Karpas-422 (cell line): ENCODE results near the gene AANAT. TPM values are rescaled to one million over a fixed set of nuclear protein-coding genes. Genes with fewer than 3 reads are reported as not detected.

Experiments
- DNase-seq: peaks from one replicate; pipeline ENCODE4 v3.0.0-alpha.2; 2015
- H2AFZ ChIP-seq: fragments of 200-600 bp; sonication (generic); 2 replicates; pipeline ENCODE4 v1.6.1; 2014; ENCODE audit warnings: antibody characterized with exemption, low read length, mixed read lengths
- H3K27ac ChIP-seq: fragments of 200-600 bp; sonication (generic); 2 replicates; pipeline ENCODE4 v1.5.1; 2014; ENCODE audit warnings: mild to moderate bottlenecking, low read length, moderate library complexity
- H3K27me3 ChIP-seq: fragments of 200-600 bp; sonication (generic); 2 replicates; pipeline ENCODE4 v1.6.1; 2014; ENCODE audit warnings: low read length, mixed read lengths
- H3K36me3 ChIP-seq: fragments of 200-600 bp; sonication (generic); 2 replicates; pipeline ENCODE4 v1.6.1; 2014; ENCODE audit warnings: low read length, mixed read lengths; ENCODE audit not compliant: insufficient read depth
- H3K4me1 ChIP-seq: fragments of 200-600 bp; sonication (generic); 2 replicates; pipeline ENCODE4 v1.6.1; 2014; ENCODE audit warnings: mild to moderate bottlenecking, low read length, mixed read lengths
- H3K4me2 ChIP-seq: fragments of 200-600 bp; sonication (generic); 2 replicates; pipeline ENCODE4 v1.6.1; 2014; ENCODE audit warnings: low read length, low read depth, mild to moderate bottlenecking; ENCODE audit not compliant: poor library complexity, severe bottlenecking
- H3K4me3 ChIP-seq: fragments of 200-600 bp; sonication (generic); 2 replicates; pipeline ENCODE4 v1.5.1; 2014; ENCODE audit warnings: mild to moderate bottlenecking, antibody characterized with exemption, low read length, mixed read lengths
- H3K79me2 ChIP-seq: fragments of 200-600 bp; sonication (generic); 2 replicates; pipeline ENCODE4 v1.6.1; 2014; ENCODE audit warnings: mild to moderate bottlenecking, low read length, mixed read lengths
- H3K9ac ChIP-seq: fragments of 200-600 bp; sonication (generic); 2 replicates; pipeline ENCODE4 v1.6.0; 2014; ENCODE audit warnings: low read length
- H3K9me2 ChIP-seq: fragments of 200-600 bp; sonication (generic), shearing (Covaris generic); replicated peaks from 2 replicates; pipeline ENCODE4 v1.6.0; 2014; ENCODE audit warnings: mild to moderate bottlenecking, low read length, moderate library complexity; ENCODE audit not compliant: insufficient read depth
- H3K9me3 ChIP-seq: fragments of 300-700, 200-600 bp; sonication (generic); 2 replicates; pipeline ENCODE4 v1.6.1; 2014; ENCODE audit warnings: low read length, mixed read lengths
- H4K20me1 ChIP-seq: fragments of 200-600 bp; sonication (generic); 2 replicates; pipeline ENCODE4 v1.6.1; 2014; ENCODE audit warnings: mild to moderate bottlenecking, antibody characterized with exemption, low read length, low read depth; ENCODE audit not compliant: insufficient read depth
- total RNA-seq: library from RNA; depleted of rRNA; stranded (reverse); fragments of >200 nt; shearing (Covaris generic); gene quantifications from 2 replicates; pipeline ENCODE4 v1.2.3, GENCODE V29; 2014; ENCODE audit warnings: low replicate concordance

AANAT gene
- total RNA-seq, 1 experiment from 2014 or later = not detected

- Histone ChIP-seq H4K20me1 (peaks cover 45% of the 10 kb centered on the region), H3K9me2 (no peaks in the 10 kb centered on the region), H2AFZ (no peak overlapping the region), H3K4me2 (peak overlapping the region; percentile 71), H3K27ac (peak overlapping the region; percentile 75), H3K9ac (peak overlapping the region; percentile 50; the same call in 1 of the 2 replicates), H3K4me3 (peak overlapping the region; percentile 54), H3K36me3 (no peaks in the 10 kb centered on the region), H3K27me3 (no peaks in the 10 kb centered on the region), H3K4me1 (peaks cover 84% of the 10 kb centered on the region), H3K9me3 (no peaks in the 10 kb centered on the region), H3K79me2 (peaks cover 14% of the 10 kb centered on the region)
- DNase-seq = peak; percentile 82
Observed at GRCh38 chr17:76427501-76428231, 39.7 kb upstream of the AANAT start.

GRCh38 chr17:76428511-76428910 lies 38.9 kb upstream of the AANAT start:
- H3K4me2 ChIP-seq = peak overlapping the region; percentile 71
- H3K36me3 ChIP-seq = no peaks in the 10 kb centered on the region
- peaks cover 85% of the 10 kb centered on the region for H3K4me1 ChIP-seq
- no peaks in the 10 kb centered on the region for H3K9me3 ChIP-seq
- no peaks in the 10 kb centered on the region for H3K27me3 ChIP-seq
- H2AFZ ChIP-seq = no peak overlapping the region
- H3K9ac ChIP-seq = peak overlapping the region; percentile 50
- H3K4me3 ChIP-seq = peak overlapping the region; percentile 54
- H3K27ac ChIP-seq = peak overlapping the region; percentile 75
- no peaks in the 10 kb centered on the region for H3K9me2 ChIP-seq
- DNase-seq = no peak
- peaks cover 18% of the 10 kb centered on the region for H3K79me2 ChIP-seq
- H4K20me1 ChIP-seq = peaks cover 49% of the 10 kb centered on the region

GRCh38 chr17:76431509-76431908 lies 35.9 kb upstream of the AANAT start:
- no peaks in the 10 kb centered on the region for H3K9me2 ChIP-seq
- no peak overlapping the region for H3K27ac ChIP-seq
- H3K9ac ChIP-seq = no peak overlapping the region
- H3K4me3 ChIP-seq = no peak overlapping the region
- no peak for DNase-seq
- H3K4me1 ChIP-seq = peaks cover 85% of the 10 kb centered on the region
- no peaks in the 10 kb centered on the region for H3K9me3 ChIP-seq
- H3K79me2 ChIP-seq = peaks cover 27% of the 10 kb centered on the region
- no peak overlapping the region for H2AFZ ChIP-seq
- H3K27me3 ChIP-seq = no peaks in the 10 kb centered on the region
- peaks cover 68% of the 10 kb centered on the region for H4K20me1 ChIP-seq
- no peak overlapping the region for H3K4me2 ChIP-seq
- H3K36me3 ChIP-seq = no peaks in the 10 kb centered on the region

- H3K4me1 ChIP-seq = peaks cover 80% of the 10 kb centered on the region
- H4K20me1 ChIP-seq = peaks cover 71% of the 10 kb centered on the region
- H3K79me2 ChIP-seq = peaks cover 25% of the 10 kb centered on the region
- H2AFZ ChIP-seq = no peak overlapping the region
- no peaks in the 10 kb centered on the region for H3K9me3 ChIP-seq
- no peak overlapping the region for H3K9ac ChIP-seq
- no peaks in the 10 kb centered on the region for H3K9me2 ChIP-seq
- H3K4me2 ChIP-seq = no peak overlapping the region
- H3K4me3 ChIP-seq = no peak overlapping the region
- H3K27me3 ChIP-seq = no peaks in the 10 kb centered on the region
- no peak overlapping the region for H3K27ac ChIP-seq
- H3K36me3 ChIP-seq = no peaks in the 10 kb centered on the region
- DNase-seq = no peak
Observed at GRCh38 chr17:76432004-76432403, 35.4 kb upstream of the AANAT start.

- no peak overlapping the region for H3K9ac ChIP-seq
- no peak overlapping the region for H2AFZ ChIP-seq
- peaks cover 73% of the 10 kb centered on the region for H3K4me1 ChIP-seq
- no peak overlapping the region for H3K27ac ChIP-seq
- H3K4me2 ChIP-seq = peak overlapping the region; percentile 33
- peaks cover 28% of the 10 kb centered on the region for H3K79me2 ChIP-seq
- H3K4me3 ChIP-seq = no peak overlapping the region
- no peaks in the 10 kb centered on the region for H3K36me3 ChIP-seq
- H4K20me1 ChIP-seq = peaks cover 69% of the 10 kb centered on the region
- DNase-seq = peak; percentile 76
- H3K9me2 ChIP-seq = no peaks in the 10 kb centered on the region
- H3K9me3 ChIP-seq = no peaks in the 10 kb centered on the region
- no peaks in the 10 kb centered on the region for H3K27me3 ChIP-seq
Observed at GRCh38 chr17:76432712-76433336, 34.6 kb upstream of the AANAT start.

GRCh38 chr17:76433693-76434092 lies 33.7 kb upstream of the AANAT start:
- no peak for DNase-seq
- Histone ChIP-seq H2AFZ (no peak overlapping the region), H3K9ac (no peak overlapping the region), H3K79me2 (peaks cover 32% of the 10 kb centered on the region), H3K4me2 (peak overlapping the region; percentile 33), H3K36me3 (no peaks in the 10 kb centered on the region), H3K27me3 (no peaks in the 10 kb centered on the region), H4K20me1 (peaks cover 71% of the 10 kb centered on the region), H3K27ac (no peak overlapping the region), H3K9me2 (no peaks in the 10 kb centered on the region), H3K4me3 (no peak overlapping the region), H3K4me1 (peaks cover 73% of the 10 kb centered on the region), H3K9me3 (no peaks in the 10 kb centered on the region)

GRCh38 chr17:76434870-76435269 lies 32.5 kb upstream of the AANAT start:
- no peak overlapping the region for H3K27ac ChIP-seq
- H3K9me3 ChIP-seq = no peaks in the 10 kb centered on the region
- no peak overlapping the region for H2AFZ ChIP-seq
- peaks cover 79% of the 10 kb centered on the region for H4K20me1 ChIP-seq
- no peaks in the 10 kb centered on the region for H3K9me2 ChIP-seq
- H3K36me3 ChIP-seq = no peaks in the 10 kb centered on the region
- DNase-seq = no peak
- peaks cover 61% of the 10 kb centered on the region for H3K4me1 ChIP-seq
- no peaks in the 10 kb centered on the region for H3K27me3 ChIP-seq
- no peak overlapping the region for H3K9ac ChIP-seq
- H3K4me2 ChIP-seq = no peak overlapping the region
- H3K4me3 ChIP-seq = no peak overlapping the region
- H3K79me2 ChIP-seq = peaks cover 41% of the 10 kb centered on the region

GRCh38 chr17:76435751-76436150 lies 31.7 kb upstream of the AANAT start:
- H2AFZ ChIP-seq = no peak overlapping the region
- peaks cover 78% of the 10 kb centered on the region for H4K20me1 ChIP-seq
- no peaks in the 10 kb centered on the region for H3K9me3 ChIP-seq
- peaks cover 53% of the 10 kb centered on the region for H3K4me1 ChIP-seq
- no peak overlapping the region for H3K4me3 ChIP-seq
- no peaks in the 10 kb centered on the region for H3K27me3 ChIP-seq
- no peaks in the 10 kb centered on the region for H3K9me2 ChIP-seq
- H3K79me2 ChIP-seq = peaks cover 46% of the 10 kb centered on the region
- H3K36me3 ChIP-seq = no peaks in the 10 kb centered on the region
- no peak overlapping the region for H3K9ac ChIP-seq
- no peak overlapping the region for H3K4me2 ChIP-seq
- DNase-seq = no peak
- H3K27ac ChIP-seq = no peak overlapping the region
